Skeletal muscle tissue (tissue), 4 donors: ENCODE data around the gene PTPRT. TPM values are rescaled to one million over a fixed set of nuclear protein-coding genes. Genes with fewer than 3 reads are reported as not detected.

ENCODE experiments used
- H3K27ac ChIP-seq: one replicate; pipeline ENCODE4 v1.7.0; 2013; ENCODE audit warnings: mild to moderate bottlenecking, low read depth, low read length, inconsistent platforms
- H3K27me3 ChIP-seq, 3 donors: one replicate each; pipeline ENCODE4 v1.7.0; 2013; ENCODE audit warnings: low read length in 3 of 3; ENCODE audit not compliant: control insufficient read depth in 3 of 3, insufficient read depth in 3 of 3
- H3K36me3 ChIP-seq, 3 donors: one replicate each; pipeline ENCODE4 v1.7.0; 2013; ENCODE audit warnings: low read length in 3 of 3; ENCODE audit not compliant: control insufficient read depth in 3 of 3, insufficient read depth in 3 of 3
- H3K4me1 ChIP-seq, 3 donors: one replicate each; pipeline ENCODE4 v1.7.0; 2013; ENCODE audit warnings: low read length in 3 of 3, mild to moderate bottlenecking in 3 of 3; ENCODE audit not compliant: control insufficient read depth in 3 of 3, insufficient read depth in 3 of 3
- H3K4me3 ChIP-seq, 3 donors: one replicate each; pipeline ENCODE4 v1.7.0; 2013; ENCODE audit warnings: low read length in 3 of 3
- H3K9ac ChIP-seq, 3 donors: one replicate each; pipeline ENCODE4 v1.7.0; 2013; ENCODE audit warnings: low read length in 3 of 3, mild to moderate bottlenecking in 3 of 3, moderate library complexity in 2 of 3, low read depth in 1 of 3
- H3K9me3 ChIP-seq, 3 donors: one replicate each; pipeline ENCODE4 v1.7.0; 2013; ENCODE audit warnings: low read length in 3 of 3; ENCODE audit not compliant: control insufficient read depth in 3 of 3
- total RNA-seq: library from RNA; depleted of rRNA; stranded (reverse); fragments of >200 nt; gene quantifications from one replicate; pipeline ENCODE4 v1.2.3, GENCODE V29; 2014
- donor health status: Osteomylitis.

PTPRT gene
- total RNA-seq, 1 donor from 2014 or later: 1.0 TPM

GRCh38 chr20:42159808-42160207 lies 1029.9 kb downstream of the PTPRT start:
- no peaks in the 10 kb centered on the region for H3K9me3 ChIP-seq
- no peaks in the 10 kb centered on the region for H3K36me3 ChIP-seq
- no peak overlapping the region for H3K4me3 ChIP-seq
- no peaks in the 10 kb centered on the region for H3K4me1 ChIP-seq
- H3K9ac ChIP-seq: no peak overlapping the region
- H3K27me3 ChIP-seq: no peaks in the 10 kb centered on the region
- no peak overlapping the region for H3K27ac ChIP-seq

- no peak overlapping the region for H3K27ac ChIP-seq
- no peaks in the 10 kb centered on the region for H3K27me3 ChIP-seq
- H3K9ac ChIP-seq: no peak overlapping the region
- no peaks in the 10 kb centered on the region for H3K4me1 ChIP-seq
- no peaks in the 10 kb centered on the region for H3K9me3 ChIP-seq
- no peaks in the 10 kb centered on the region for H3K36me3 ChIP-seq
- no peak overlapping the region for H3K4me3 ChIP-seq
Measured at GRCh38 chr20:42158272-42158671, 1031.4 kb downstream of the PTPRT start.

GRCh38 chr20:42155586-42155985 lies 1034.1 kb downstream of the PTPRT start:
- Histone ChIP-seq H3K27ac (no peak overlapping the region), H3K4me1 (no peaks in the 10 kb centered on the region), H3K9ac (no peak overlapping the region), H3K36me3 (no peaks in the 10 kb centered on the region), H3K4me3 (no peak overlapping the region), H3K9me3 (no peaks in the 10 kb centered on the region), H3K27me3 (no peaks in the 10 kb centered on the region)

DNA sequence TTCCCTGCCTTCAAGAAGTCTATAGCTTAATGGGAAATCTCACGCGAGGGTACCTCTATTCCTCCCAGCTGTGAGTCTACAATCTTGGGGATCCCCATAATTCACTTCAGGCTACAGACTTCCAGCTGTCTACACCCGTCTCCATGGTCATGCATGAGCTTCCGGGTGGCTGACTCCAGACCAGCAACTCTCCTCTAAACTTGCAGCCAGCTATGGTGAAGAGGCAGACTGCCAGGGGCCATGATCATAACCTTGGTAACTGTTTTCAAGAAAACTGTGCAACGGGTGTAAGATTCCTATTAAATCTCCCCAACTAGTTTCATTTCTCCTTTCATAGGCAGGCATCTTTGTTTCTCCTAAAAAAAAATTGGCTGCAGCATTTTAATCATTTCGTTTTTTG lies 1037.1 kb downstream of the PTPRT start:
- Histone ChIP-seq H3K27me3 (no peaks in the 10 kb centered on the region), H3K9me3 (no peaks in the 10 kb centered on the region), H3K9ac (no peak overlapping the region)

DNA sequence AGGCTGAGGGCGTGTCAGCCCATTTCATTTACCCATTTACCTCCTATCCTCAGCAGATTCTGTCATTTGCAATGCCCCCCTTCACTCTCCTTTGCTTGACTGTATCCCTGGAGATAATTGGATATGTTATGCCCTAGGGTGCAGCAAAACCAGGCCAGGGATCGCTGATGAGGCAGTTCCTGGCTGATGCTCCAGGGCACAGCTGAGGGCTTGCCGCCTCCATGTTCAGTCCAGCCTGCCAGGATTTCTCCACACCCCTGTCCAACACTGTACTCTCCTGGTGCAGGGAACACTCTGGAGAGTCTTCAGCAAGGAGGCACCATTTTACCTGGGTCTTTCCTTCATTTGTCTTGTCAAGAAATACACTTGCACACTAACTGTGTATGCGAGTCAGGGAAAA lies 1039.5 kb downstream of the PTPRT start:
- no peaks in the 10 kb centered on the region for H3K36me3 ChIP-seq
- H3K9ac ChIP-seq: no peak overlapping the region
- H3K4me3 ChIP-seq: no peak overlapping the region
- no peaks in the 10 kb centered on the region for H3K9me3 ChIP-seq
- H3K4me1 ChIP-seq: no peaks in the 10 kb centered on the region
- H3K27ac ChIP-seq: no peak overlapping the region
- no peaks in the 10 kb centered on the region for H3K27me3 ChIP-seq

More for the DNA sequence above, 1037.1 kb downstream of the PTPRT start:
- no peaks in the 10 kb centered on the region for H3K4me1 ChIP-seq
- no peak overlapping the region for H3K27ac ChIP-seq
- H3K36me3 ChIP-seq: no peaks in the 10 kb centered on the region
- H3K4me3 ChIP-seq: no peak overlapping the region

DNA sequence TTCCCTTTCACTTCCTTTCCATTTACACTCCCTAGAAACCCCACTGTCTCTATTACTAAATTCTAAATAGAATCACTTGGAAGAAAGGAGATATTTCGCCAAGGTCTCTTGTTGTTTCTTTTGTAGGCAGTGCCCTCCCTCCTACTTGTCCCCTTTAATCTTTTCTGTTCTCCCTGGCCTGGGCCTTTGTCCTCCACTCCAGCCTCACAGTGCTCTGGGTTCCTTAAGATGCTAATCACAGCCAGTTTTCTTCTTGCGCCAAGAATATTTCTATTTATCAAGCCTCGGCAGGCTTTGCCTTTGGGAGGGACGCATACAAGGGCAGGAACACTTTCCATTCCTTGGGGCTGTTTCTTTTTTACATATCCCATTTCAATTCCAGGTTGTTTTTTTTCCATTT lies 1051.0 kb downstream of the PTPRT start:
- no peak overlapping the region for H3K27ac ChIP-seq
- no peaks in the 10 kb centered on the region for H3K36me3 ChIP-seq

DNA sequence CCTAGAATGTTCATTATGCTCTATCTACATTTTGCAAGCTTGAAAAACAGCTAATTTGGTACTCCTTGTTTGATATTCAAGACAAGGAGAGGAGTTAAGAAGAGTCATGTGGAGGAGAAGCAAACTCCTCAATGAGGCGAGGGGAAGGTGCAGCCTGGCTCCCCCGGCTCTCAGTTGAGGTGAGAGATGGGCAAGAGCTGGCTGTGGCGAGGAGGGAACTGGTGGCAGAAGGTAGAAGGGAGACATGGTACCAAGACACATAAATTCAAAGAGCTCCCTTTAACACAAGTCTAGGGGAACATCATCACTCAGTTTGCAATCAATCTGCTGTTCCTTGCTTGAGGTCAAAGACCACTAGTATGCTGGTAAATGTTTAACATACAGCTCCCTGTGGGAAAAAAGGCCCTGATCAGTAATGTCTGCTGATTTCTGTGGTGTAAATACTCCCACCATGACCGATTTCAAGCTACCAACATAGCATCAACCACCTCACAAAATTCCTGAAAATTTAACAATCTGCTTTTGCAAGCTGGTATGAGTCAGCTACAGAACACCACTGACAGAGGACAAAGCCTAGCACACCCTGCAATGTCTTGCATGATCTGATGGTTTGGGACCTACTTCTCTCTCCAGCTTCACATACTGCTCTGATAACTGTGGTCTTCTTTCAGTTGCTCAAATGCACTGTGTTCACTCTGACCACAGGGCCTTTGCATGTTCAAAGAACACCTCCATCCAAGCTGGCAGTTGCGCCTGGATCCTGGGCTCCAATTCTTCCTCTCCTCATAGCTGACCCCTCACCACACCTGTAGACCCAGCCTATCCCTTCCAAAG lies 1055.2 kb downstream of the PTPRT start:
- Histone ChIP-seq H3K27me3 (no peaks in the 10 kb centered on the region), H3K27ac (no peak overlapping the region), H3K9ac (no peak overlapping the region), H3K9me3 (no peaks in the 10 kb centered on the region), H3K4me3 (no peak overlapping the region), H3K36me3 (no peaks in the 10 kb centered on the region), H3K4me1 (no peaks in the 10 kb centered on the region)

More for the DNA sequence above, 1051.0 kb downstream of the PTPRT start:
- Histone ChIP-seq H3K4me1 (no peaks in the 10 kb centered on the region), H3K9me3 (no peaks in the 10 kb centered on the region), H3K27me3 (peaks cover 0 to 2% (median 0%) of the 10 kb centered on the region in 3 donors), H3K4me3 (no peak overlapping the region), H3K9ac (no peak overlapping the region)

DNA sequence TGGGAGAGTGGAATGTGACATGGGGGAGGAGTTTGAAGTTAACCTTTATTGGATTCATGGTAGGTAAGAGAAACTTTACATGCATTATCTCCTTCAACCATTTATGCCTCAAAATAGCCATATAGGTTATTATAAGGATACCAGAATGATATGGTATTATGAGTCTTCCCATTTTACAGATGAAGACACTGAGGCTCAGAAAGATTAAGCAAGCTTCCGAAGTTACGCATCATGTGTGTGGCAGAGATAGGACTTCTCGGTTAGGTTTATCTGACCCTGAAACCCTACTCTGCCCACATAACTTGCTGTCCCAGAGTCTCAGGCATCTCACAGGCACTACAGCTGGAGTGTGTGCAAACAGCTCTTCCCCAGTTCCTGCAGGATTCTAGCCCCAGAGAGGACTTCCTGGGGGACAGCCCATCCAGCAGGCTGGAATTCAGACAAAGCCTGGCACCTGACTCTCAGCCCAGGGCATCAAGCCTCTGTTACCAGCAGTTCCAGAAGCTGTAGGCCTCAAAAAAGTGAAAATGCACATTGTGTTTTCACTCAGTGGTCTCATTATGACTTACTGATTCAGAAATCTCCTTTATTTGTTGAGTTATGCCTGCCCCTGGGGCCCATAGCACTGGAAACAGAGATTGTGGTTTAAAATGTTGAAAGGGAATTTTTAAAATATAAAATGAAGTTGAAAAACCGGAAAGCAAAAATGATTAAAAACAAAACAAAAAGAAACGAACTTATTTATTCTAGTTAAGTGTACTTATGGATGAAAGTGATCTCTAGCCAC lies 1058.7 kb downstream of the PTPRT start:
- Histone ChIP-seq H3K9me3 (peaks cover 0 to 2% (median 0%) of the 10 kb centered on the region in 3 donors), H3K27ac (no peak overlapping the region), H3K9ac (no peak overlapping the region), H3K27me3 (no peaks in the 10 kb centered on the region), H3K4me3 (no peak overlapping the region), H3K36me3 (no peaks in the 10 kb centered on the region), H3K4me1 (no peaks in the 10 kb centered on the region)

DNA sequence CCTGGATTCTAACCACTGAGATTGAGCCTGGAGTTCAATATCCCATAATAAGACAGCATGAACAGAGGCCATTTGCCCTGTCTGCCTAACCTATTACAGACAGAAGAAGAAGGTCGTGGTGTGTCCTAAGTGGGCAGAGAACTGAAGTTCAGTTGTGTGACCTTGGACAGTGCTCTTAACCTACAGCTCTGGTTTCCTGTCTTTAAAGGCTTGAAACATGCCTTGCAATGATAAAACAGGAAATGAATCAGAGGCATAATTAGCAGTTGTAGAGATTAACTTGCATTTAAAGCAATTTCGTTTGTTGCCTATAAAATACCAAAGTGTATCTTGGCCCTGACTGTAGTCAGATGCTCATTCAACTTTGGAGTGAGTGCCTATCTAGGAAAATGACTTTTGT lies 1064.3 kb downstream of the PTPRT start:
- Histone ChIP-seq H3K4me3 (no peak overlapping the region), H3K27me3 (no peaks in the 10 kb centered on the region), H3K9me3 (peaks cover 0 to 2% (median 0%) of the 10 kb centered on the region in 3 donors), H3K4me1 (no peaks in the 10 kb centered on the region), H3K36me3 (no peaks in the 10 kb centered on the region), H3K9ac (no peak overlapping the region), H3K27ac (no peak overlapping the region)

DNA sequence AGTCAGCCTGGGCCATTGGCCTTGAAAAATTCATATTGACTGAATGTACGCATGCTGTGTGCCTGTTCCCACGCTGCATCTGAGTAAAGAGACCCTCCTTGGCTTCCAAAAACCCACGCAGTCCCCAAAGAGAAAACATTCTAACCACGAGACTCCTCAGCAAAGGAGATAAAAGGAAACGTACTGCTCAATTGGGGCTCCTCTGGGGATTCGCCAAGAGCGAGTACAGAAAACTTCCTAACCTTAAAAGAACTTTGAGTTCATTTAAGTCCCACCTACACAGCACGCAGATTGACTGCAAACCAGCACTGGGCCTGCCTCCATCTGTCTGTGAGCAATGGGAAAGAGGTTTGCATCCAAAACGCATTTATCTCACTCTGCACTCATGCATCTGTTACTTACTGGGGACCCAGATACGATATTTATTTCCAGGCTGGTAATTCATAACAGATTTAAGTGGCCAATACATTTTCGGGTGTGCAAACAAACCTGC lies 1065.7 kb downstream of the PTPRT start:
- no peaks in the 10 kb centered on the region for H3K36me3 ChIP-seq
- peaks cover 0 to 2% (median 0%) of the 10 kb centered on the region in 3 donors for H3K9me3 ChIP-seq
- no peaks in the 10 kb centered on the region for H3K4me1 ChIP-seq
- no peak overlapping the region for H3K9ac ChIP-seq
- no peak overlapping the region for H3K27ac ChIP-seq
- H3K27me3 ChIP-seq: no peaks in the 10 kb centered on the region
- no peak overlapping the region for H3K4me3 ChIP-seq
